ENCODE results near the gene LANCL2. TPM values are rescaled to one million over a fixed set of nuclear protein-coding genes. Genes with fewer than 3 reads are reported as not detected.

LANCL2 gene
- polyA plus RNA-seq (2013, experiment 1 of 2): 8.8 TPM
- 8.7 TPM for polyA plus RNA-seq (2013, experiment 2 of 2)

DNA sequence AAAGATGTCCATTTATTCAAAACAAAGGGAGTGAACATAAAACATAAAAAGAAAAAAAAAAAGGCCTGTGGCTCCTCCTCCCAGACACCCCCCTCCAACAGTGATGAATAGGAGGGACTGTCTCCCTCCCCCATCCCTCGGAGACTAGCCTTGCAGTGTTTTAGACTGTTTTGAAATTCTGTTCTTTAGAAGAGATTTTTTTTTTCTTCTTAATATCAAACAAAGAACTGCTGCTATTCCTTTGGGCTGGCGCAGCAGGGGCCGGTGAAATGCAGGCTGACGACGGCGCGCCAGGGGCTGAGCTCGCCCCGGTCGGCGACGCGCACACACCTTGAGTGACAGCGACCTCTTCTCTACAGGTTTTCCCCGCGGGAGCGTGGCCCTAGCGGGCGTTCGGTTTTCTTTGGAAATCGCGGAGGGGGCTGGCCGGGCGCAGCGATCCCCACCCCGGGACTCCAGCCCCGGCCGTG, at the start of gene LANCL2:
Gene LANCL2, plus strand, starts transcription at position 133 of the 470 bp plus-strand sequence. CDS start 689 bp downstream, outside the sequence.
- Histone ChIP-seq H3K4me1 (ENCODE audit: control insufficient read depth, insufficient read depth, low read depth, low read length) (peaks cover 9% of the 10 kb centered on the region), H2BK5ac (ENCODE audit: low read depth, low read length, poor library complexity, severe bottlenecking) (peak within 1 kb of the TSS; percentile 99), H3K36me3 (ENCODE audit: control insufficient read depth in 1 of 2, insufficient read depth in 2 of 2, low read depth in 1 of 2, low read length in 2 of 2) (peaks cover 0 to 3% of the 10 kb centered on the region in 2 experiments), H3K9me3 (ENCODE audit: control insufficient read depth, low read length) (no peaks in the 10 kb centered on the region), H3K4me3 (ENCODE audit: insufficient read depth in 1 of 2, low read depth in 1 of 2, low read length in 2 of 2) (peak within 1 kb of the TSS; percentile 88 to 98), H3K23ac (ENCODE audit: low read length in 2 of 2) (peak within 1 kb of the TSS in 1 of 2 experiments; percentile 96), H3K27ac (ENCODE audit: low read length, poor library complexity, severe bottlenecking) (peak within 1 kb of the TSS; percentile 88), H2BK120ac (ENCODE audit: low read depth, low read length) (peak within 1 kb of the TSS; percentile 99), H3K4me2 (ENCODE audit: low read length, poor library complexity, severe bottlenecking) (peak within 1 kb of the TSS; percentile 88), H2BK15ac (ENCODE audit: low read depth, poor library complexity, severe bottlenecking) (peak within 1 kb of the TSS; percentile 78), H3K9ac (ENCODE audit: low read length) (peak within 1 kb of the TSS; percentile 91), H4K91ac (ENCODE audit: low read length) (peak within 1 kb of the TSS; percentile 95), H3K4ac (ENCODE audit: low read depth in 1 of 2, low read length in 2 of 2) (peak within 1 kb of the TSS; percentile 77 to 94), H3K18ac (ENCODE audit: low read depth in 1 of 2, low read length in 2 of 2) (peak within 1 kb of the TSS; percentile 88 to 97), H3K14ac (ENCODE audit: low read length in 2 of 2) (peak within 1 kb of the TSS; percentile 62 to 91), H4K8ac (ENCODE audit: low read length) (peak within 1 kb of the TSS; percentile 99), H3K79me1 (replicated peaks; ENCODE audit: low read length, poor library complexity, severe bottlenecking) (peaks cover 11% of the 10 kb centered on the region), H3K27me3 (ENCODE audit: control insufficient read depth in 1 of 2, insufficient read depth in 1 of 2, low read length in 2 of 2) (peaks cover 0 to 8% of the 10 kb centered on the region in 2 experiments), H2BK12ac (ENCODE audit: low read length in 2 of 2) (peak within 1 kb of the TSS in 1 of 2 experiments; percentile 79), H2AK5ac (ENCODE audit: low read length, severe bottlenecking) (peak within 1 kb of the TSS; percentile 55), H2AFZ (ENCODE audit: low read depth, low read length) (peak within 1 kb of the TSS; percentile 99)
- WGBS: under 1% methylated on average over 25 of the region's 28 CpGs
- peak; percentile 53 for DNase-seq

- Histone ChIP-seq H3K9ac (ENCODE audit: low read length) (no peak overlapping the region), H3K4me3 (ENCODE audit: insufficient read depth in 1 of 2, low read depth in 1 of 2, low read length in 2 of 2) (peak overlapping the region in 1 of 2 experiments; percentile 5), H3K27me3 (ENCODE audit: control insufficient read depth in 1 of 2, insufficient read depth in 1 of 2, low read length in 2 of 2) (peaks cover 0 to 14% of the 10 kb centered on the region in 2 experiments), H3K36me3 (ENCODE audit: control insufficient read depth in 1 of 2, insufficient read depth in 2 of 2, low read depth in 1 of 2, low read length in 2 of 2) (no peaks in the 10 kb centered on the region), H3K14ac (ENCODE audit: low read length in 2 of 2) (no peak overlapping the region), H3K9me3 (ENCODE audit: control insufficient read depth, low read length) (no peaks in the 10 kb centered on the region), H3K23ac (ENCODE audit: low read length in 2 of 2) (no peak overlapping the region), H2AFZ (ENCODE audit: low read depth, low read length) (no peak overlapping the region), H2BK120ac (ENCODE audit: low read depth, low read length) (no peak overlapping the region), H3K4me2 (ENCODE audit: low read length, poor library complexity, severe bottlenecking) (no peak overlapping the region), H3K4me1 (ENCODE audit: control insufficient read depth, insufficient read depth, low read depth, low read length) (no peaks in the 10 kb centered on the region), H3K79me1 (replicated peaks; ENCODE audit: low read length, poor library complexity, severe bottlenecking) (no peaks in the 10 kb centered on the region), H4K91ac (ENCODE audit: low read length) (no peak overlapping the region), H2BK15ac (ENCODE audit: low read depth, poor library complexity, severe bottlenecking) (no peak overlapping the region), H3K27ac (ENCODE audit: low read length, poor library complexity, severe bottlenecking) (no peak overlapping the region), H4K8ac (ENCODE audit: low read length) (no peak overlapping the region), H3K4ac (ENCODE audit: low read depth in 1 of 2, low read length in 2 of 2) (no peak overlapping the region), H2AK5ac (ENCODE audit: low read length, severe bottlenecking) (no peak overlapping the region), H3K18ac (ENCODE audit: low read depth in 1 of 2, low read length in 2 of 2) (no peak overlapping the region), H2BK5ac (ENCODE audit: low read depth, low read length, poor library complexity, severe bottlenecking) (no peak overlapping the region), H2BK12ac (ENCODE audit: low read length in 2 of 2) (no peak overlapping the region)
- peak; percentile 4 for DNase-seq
- WGBS: 82% methylated on average over 5 of the region's 5 CpGs
Measured at GRCh38 chr7:55325371-55325792, 39.8 kb upstream of the LANCL2 start.

DNA sequence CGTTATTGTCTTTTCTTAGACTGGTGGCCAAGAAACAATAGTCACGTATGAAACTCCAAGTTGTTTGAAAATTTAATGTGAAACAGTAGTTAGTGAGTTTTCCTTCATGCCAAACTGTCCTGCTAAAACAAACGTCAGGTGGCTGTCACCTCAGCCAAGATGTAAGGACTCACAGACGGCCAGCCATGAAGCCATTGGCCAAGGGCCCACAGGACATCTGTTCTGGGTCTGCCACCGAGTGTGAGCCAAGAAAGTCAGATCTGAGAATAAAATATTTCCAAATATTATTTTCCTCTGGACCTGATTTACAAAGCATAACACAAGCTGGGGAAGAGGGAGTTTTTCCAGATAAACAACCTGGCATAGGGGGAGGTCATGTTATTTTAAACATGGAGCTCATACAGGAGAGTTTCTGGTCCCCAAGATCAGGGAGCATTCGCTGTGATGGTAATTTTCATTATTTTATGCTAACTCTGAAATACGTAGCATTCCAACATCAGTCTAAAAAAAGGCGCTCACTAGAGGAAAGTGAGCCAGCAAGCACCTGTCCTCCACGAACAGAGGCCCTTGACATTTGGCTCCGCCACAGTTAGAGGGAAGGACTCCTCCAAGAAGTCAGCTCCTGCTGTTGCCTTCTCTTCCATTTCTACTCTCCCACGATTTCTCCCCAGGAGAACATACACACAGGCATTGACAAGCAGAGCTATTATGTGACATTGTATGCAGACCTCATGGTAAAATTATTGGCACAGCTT, 38.9 kb upstream of the LANCL2 start:
- Histone ChIP-seq H3K79me1 (replicated peaks; ENCODE audit: low read length, poor library complexity, severe bottlenecking) (no peaks in the 10 kb centered on the region), H3K23ac (ENCODE audit: low read length in 2 of 2) (no peak overlapping the region), H2BK12ac (ENCODE audit: low read length in 2 of 2) (no peak overlapping the region), H3K36me3 (ENCODE audit: control insufficient read depth in 1 of 2, insufficient read depth in 2 of 2, low read depth in 1 of 2, low read length in 2 of 2) (no peaks in the 10 kb centered on the region), H3K4me2 (ENCODE audit: low read length, poor library complexity, severe bottlenecking) (no peak overlapping the region), H3K9me3 (ENCODE audit: control insufficient read depth, low read length) (no peaks in the 10 kb centered on the region), H2BK15ac (ENCODE audit: low read depth, poor library complexity, severe bottlenecking) (no peak overlapping the region), H3K4me3 (ENCODE audit: insufficient read depth in 1 of 2, low read depth in 1 of 2, low read length in 2 of 2) (no peak overlapping the region), H2BK5ac (ENCODE audit: low read depth, low read length, poor library complexity, severe bottlenecking) (no peak overlapping the region), H2BK120ac (ENCODE audit: low read depth, low read length) (no peak overlapping the region), H2AFZ (ENCODE audit: low read depth, low read length) (no peak overlapping the region), H3K4me1 (ENCODE audit: control insufficient read depth, insufficient read depth, low read depth, low read length) (no peaks in the 10 kb centered on the region), H3K4ac (ENCODE audit: low read depth in 1 of 2, low read length in 2 of 2) (no peak overlapping the region), H2AK5ac (ENCODE audit: low read length, severe bottlenecking) (no peak overlapping the region), H4K8ac (ENCODE audit: low read length) (no peak overlapping the region), H3K14ac (ENCODE audit: low read length in 2 of 2) (no peak overlapping the region), H3K27ac (ENCODE audit: low read length, poor library complexity, severe bottlenecking) (no peak overlapping the region), H4K91ac (ENCODE audit: low read length) (no peak overlapping the region), H3K27me3 (ENCODE audit: control insufficient read depth in 1 of 2, insufficient read depth in 1 of 2, low read length in 2 of 2) (peaks cover 0 to 14% of the 10 kb centered on the region in 2 experiments), H3K9ac (ENCODE audit: low read length) (peak overlapping the region; percentile 23), H3K18ac (ENCODE audit: low read depth in 1 of 2, low read length in 2 of 2) (no peak overlapping the region)
- WGBS: 82% methylated on average over 9 of the region's 11 CpGs
- no peak for DNase-seq

- H3K27me3 ChIP-seq (ENCODE audit: control insufficient read depth in 1 of 2, insufficient read depth in 1 of 2, low read length in 2 of 2): peaks cover 0 to 14% of the 10 kb centered on the region in 2 experiments
- WGBS: 87% methylated on average over 7 of the region's 7 CpGs
- no peak overlapping the region for H2BK120ac ChIP-seq (ENCODE audit: low read depth, low read length)
- H2BK12ac ChIP-seq (ENCODE audit: low read length in 2 of 2): no peak overlapping the region
- H3K18ac ChIP-seq (ENCODE audit: low read depth in 1 of 2, low read length in 2 of 2): no peak overlapping the region
- no peak overlapping the region for H2BK5ac ChIP-seq (ENCODE audit: low read depth, low read length, poor library complexity, severe bottlenecking)
- H3K4me3 ChIP-seq (ENCODE audit: insufficient read depth in 1 of 2, low read depth in 1 of 2, low read length in 2 of 2): no peak overlapping the region
- no peaks in the 10 kb centered on the region for H3K79me1 ChIP-seq (replicated peaks; ENCODE audit: low read length, poor library complexity, severe bottlenecking)
- H2BK15ac ChIP-seq (ENCODE audit: low read depth, poor library complexity, severe bottlenecking): no peak overlapping the region
- no peak overlapping the region for H3K14ac ChIP-seq (ENCODE audit: low read length in 2 of 2)
- no peak for DNase-seq
- no peak overlapping the region for H4K8ac ChIP-seq (ENCODE audit: low read length)
- H3K4me1 ChIP-seq (ENCODE audit: control insufficient read depth, insufficient read depth, low read depth, low read length): no peaks in the 10 kb centered on the region
- no peak overlapping the region for H2AK5ac ChIP-seq (ENCODE audit: low read length, severe bottlenecking)
- no peak overlapping the region for H3K4me2 ChIP-seq (ENCODE audit: low read length, poor library complexity, severe bottlenecking)
- no peak overlapping the region for H3K4ac ChIP-seq (ENCODE audit: low read depth in 1 of 2, low read length in 2 of 2)
- H3K9me3 ChIP-seq (ENCODE audit: control insufficient read depth, low read length): no peaks in the 10 kb centered on the region
- no peak overlapping the region for H2AFZ ChIP-seq (ENCODE audit: low read depth, low read length)
- no peak overlapping the region for H3K27ac ChIP-seq (ENCODE audit: low read length, poor library complexity, severe bottlenecking)
- no peak overlapping the region for H3K9ac ChIP-seq (ENCODE audit: low read length)
- no peaks in the 10 kb centered on the region for H3K36me3 ChIP-seq (ENCODE audit: control insufficient read depth in 1 of 2, insufficient read depth in 2 of 2, low read depth in 1 of 2, low read length in 2 of 2)
- H3K23ac ChIP-seq (ENCODE audit: low read length in 2 of 2): no peak overlapping the region
- no peak overlapping the region for H4K91ac ChIP-seq (ENCODE audit: low read length)
Measured at GRCh38 chr7:55326945-55327626, 38.1 kb upstream of the LANCL2 start.

Data from mesenchymal stem cell (in vitro differentiated cells and primary cell).